HG03442 (cell line): ENCODE measurements around the gene PSEN1.
A peak's percentile ranks its signal among the peaks of the same experiment; 100 is the strongest.

Source experiments
- ATAC-seq: cut with Tn5 transposase; IDR thresholded peaks from one replicate; pipeline ENCODE4 v1.9.1; 2021; ENCODE audit warnings: mild to moderate bottlenecking, moderate library complexity; ENCODE audit not compliant: unreplicated experiment

Gene PSEN1

GRCh38 chr14:73211251-73212040, 75.1 kb downstream of the PSEN1 start:
- no peak for ATAC-seq

DNA sequence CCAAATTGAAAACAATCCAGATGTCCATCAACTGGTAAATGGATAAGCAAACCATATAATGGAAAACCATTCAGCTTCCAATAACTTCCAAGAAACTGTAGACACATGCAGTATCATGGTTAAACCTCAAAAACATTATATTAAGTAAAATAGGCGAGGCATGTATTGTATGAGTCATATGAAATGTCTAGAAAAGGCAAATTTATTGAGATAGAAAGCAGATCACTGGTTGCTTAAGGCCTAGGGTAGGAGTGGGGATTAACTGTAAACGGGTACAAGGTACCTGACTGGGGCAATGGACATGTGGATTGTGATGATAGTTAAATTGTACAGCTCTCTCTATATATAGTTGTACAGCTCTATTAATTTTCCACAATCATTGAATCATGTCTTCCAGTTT, 79.7 kb downstream of the PSEN1 start:
- ATAC-seq, result no peak

GRCh38 chr14:73217411-73217810, 81.1 kb downstream of the PSEN1 start:
- no peak for ATAC-seq

DNA sequence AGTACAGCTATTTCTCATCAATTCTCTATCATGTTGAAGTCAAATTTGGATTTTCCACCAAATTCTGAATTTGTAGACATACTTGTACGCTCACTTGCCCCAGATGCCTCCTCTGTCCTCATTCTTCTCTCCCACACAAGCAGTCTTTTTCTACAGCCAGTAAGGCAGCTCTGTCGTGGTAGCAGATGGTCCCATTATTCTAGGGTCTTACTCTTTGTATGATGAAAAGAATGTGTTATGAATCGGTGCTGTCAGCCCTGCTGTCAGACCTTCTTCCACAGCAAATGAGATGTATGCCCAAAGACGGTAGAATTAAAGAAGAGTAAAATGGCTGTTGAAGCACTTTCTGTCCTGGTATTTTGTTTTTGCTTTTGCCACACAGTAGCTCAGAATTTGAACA, 83.8 kb downstream of the PSEN1 start:
- no peak for ATAC-seq

DNA sequence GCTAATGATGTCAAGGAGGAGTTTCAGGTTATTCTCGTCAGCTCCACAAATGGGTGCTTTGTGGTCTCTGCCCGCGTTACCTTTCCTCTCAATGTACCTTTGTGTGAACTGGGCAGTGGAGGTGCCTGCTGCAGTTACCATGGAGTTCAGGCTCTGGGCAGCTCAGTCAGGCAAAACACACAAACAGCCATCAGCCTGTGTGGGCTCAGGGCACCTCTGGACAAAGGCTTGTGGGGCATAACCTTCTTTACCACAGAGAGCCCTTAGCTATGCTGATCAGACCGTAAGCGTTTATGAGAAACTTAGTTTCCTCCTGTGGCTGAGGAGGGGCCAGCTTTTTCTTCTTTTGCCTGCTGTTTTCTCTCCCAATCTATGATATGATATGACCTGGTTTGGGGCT, 84.3 kb downstream of the PSEN1 start:
- ATAC-seq, result no peak

GRCh38 chr14:73221945-73222344, 85.6 kb downstream of the PSEN1 start:
- no peak for ATAC-seq

GRCh38 chr14:73223049-73223448, 86.7 kb downstream of the PSEN1 start:
- ATAC-seq, result peak; percentile 68

GRCh38 chr14:73225496-73225895, 89.2 kb downstream of the PSEN1 start:
- ATAC-seq, result no peak

DNA sequence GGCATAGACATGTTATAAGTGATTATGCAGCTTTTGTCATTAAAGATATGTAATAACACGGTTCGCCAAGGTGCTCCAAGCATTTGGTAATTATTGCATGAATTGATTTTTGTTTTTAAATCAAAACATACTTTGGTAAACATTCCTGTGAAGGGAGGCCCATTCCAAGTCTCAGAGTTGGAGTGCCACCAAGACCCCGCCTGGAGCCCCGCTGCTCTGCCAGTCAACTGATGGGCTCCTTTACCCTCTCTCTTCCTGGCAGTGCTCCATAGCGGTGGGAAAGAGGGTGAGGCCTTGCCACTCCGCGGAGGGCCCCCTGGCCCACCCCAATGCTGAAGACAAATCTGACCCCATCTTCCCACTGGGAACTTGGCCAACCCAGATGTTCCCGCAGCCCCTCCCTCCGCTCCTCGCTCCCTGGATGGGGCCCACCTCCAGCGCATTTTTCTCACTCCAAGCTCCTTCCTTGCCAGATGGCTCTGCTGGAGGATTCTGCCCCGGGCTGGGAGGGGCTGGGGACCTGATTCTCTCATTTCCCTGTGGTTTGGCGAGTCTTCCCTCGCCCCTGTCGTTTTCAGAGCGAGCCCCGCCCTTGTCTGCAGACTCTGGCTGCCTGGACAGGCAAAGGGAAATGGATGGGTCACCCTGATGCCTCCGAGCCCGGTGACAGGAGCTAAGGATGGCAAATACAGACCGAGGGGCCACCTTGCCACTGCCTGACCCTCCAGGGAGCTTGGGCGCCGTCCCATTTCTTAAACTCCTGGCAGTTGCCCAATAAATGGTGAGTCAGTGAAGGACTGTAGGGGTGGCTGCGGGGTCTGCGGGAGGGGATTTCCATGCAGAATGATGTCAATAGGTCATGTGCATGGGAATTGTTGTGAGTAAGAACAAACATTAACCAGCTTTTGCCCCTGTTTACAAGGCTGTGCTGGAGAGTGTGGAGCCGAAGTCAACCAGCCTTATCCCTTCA, 91.8 kb downstream of the PSEN1 start:
- no peak for ATAC-seq

- no peak for ATAC-seq
Observed at GRCh38 chr14:73230051-73230450, 93.7 kb downstream of the PSEN1 start.

GRCh38 chr14:73231981-73232851, 95.9 kb downstream of the PSEN1 start:
- ATAC-seq, result no peak

DNA sequence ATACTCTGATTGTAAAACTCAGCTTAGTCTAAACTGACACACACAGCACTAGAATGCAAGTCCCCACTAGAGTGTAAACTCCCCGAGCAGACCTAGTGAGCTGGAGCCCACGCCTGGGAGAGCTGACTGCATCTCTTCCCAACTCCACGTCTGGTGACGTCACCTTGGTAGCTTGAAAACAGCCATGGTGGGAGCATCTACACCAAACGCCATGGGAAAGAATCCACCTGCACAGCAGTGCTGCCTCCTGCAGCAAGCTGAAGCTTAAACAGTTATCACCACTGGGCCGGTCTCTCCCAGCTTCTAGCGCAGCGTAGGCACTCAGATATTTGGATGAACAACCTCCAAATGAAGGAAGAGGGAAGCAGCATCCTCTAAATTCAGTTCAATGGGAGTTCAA, 96.7 kb downstream of the PSEN1 start:
- ATAC-seq, result no peak

GRCh38 chr14:73233564-73233963, 97.3 kb downstream of the PSEN1 start:
- ATAC-seq, result no peak

GRCh38 chr14:73234029-73234428, 97.7 kb downstream of the PSEN1 start:
- ATAC-seq, result no peak

DNA sequence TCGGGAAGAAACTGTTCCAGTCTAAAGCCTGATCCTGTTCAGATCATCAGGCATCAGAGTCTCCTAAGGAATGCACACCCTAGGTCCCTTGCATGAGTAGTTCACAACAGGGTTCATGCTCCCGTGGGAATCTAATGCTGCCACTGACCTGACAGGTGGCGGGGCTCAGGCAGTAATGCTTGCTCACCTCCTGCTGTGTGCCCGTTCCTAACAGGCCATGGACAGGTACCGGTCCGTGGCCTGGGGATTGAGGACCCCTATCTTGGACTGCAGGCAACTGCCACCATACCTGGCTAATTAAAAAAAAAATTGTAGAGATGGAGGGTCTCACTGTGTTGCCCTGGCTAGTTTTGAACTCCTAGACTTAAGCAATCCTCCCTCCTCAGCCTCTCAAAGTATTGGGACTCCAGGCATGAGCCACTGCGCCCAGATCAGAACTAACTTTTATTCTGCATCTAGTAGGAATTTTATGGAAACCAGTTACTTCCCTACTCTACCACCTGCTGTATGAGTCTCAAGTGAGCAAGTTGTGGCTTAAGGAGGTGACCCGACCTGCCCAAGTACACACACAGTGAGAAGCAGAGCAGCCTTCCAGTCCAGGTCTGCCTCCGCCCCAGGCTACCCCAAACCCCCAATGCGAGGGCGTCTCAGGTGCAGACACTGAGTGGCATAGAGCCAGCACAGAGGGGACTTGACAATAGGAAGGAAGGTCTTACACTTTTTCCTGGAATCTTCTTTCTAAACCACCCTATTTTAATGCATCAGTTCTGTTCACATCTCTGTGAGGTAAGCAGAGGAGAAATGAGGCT, 98.5 kb downstream of the PSEN1 start:
- ATAC-seq, result no peak

- ATAC-seq, result no peak
Observed at GRCh38 chr14:73235531-73236155, 99.3 kb downstream of the PSEN1 start.

DNA sequence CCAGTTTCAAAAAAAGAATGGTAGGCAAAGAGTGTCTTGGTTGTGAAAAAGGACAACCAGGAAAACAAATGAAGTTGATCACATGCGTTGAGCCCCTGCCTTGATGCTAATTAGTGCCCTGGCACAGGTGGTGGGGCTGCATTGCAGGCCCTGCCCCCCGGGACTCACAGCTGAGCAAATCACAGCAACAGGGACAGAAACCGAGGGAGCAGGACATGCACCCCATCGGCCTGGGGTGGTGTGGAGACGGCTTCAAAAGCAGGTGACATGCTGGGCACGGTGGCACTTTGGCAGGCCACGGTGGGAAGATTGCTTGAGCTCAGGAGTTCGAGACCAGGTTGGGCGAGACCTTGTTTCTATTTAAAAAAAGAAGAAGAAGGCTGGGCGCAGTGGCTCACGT, 99.8 kb downstream of the PSEN1 start:
- ATAC-seq, result no peak

DNA sequence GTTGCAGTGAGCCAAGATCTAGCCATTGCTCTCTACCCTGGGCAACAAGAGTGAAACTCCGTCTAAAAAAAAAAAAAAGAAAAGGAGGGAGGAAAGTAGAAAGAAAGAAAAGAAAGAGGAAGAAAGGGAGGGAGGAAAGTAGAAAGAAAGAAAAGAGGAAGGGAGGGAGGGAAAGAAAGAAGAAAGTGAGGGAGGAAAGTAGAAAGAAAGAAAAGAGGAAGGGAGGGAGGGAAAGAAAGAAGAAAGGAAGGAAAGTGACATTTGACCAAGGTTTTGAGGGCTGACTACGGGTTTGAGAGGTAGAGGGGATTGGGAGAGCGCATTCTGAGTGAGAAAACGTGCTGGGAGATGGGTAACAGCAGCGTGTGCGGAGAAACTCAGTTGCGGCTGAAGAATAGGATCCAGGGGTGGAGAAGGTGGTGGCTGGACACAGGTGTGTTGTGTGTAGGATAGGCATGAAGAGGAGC, 100.5 kb downstream of the PSEN1 start:
- ATAC-seq, result no peak

DNA sequence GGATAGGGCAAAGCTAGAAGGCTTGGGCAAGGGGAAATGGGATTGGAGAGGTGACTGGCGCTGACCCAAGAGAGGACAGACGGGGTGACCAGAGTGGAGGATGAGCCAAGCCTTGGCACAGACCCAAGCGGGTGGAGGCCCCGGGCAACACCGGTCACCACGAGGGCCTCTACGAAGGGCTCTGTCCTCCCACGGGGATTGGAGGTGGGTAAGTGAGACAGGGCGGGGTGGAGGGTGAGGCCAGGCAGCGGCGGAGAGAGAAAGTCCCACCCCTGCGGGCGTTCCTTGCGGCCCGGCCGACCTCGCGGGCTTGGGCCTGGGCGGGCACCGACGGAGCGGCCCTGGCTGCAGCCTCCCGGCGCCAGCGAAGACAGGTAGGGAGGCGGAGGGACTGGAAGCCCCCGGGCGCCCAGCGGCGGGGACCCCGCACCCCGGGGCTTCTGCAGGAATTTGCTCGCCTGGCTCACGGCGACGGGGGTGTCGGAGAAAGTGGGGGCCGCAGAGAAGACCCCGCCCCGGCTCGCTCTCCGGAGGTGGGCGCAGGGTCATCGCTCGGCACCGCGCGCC, 101.0 kb downstream of the PSEN1 start, which contains the start of gene PAPLN:
PAPLN (plus strand) TSS at position 288 of the 567 bp plus-strand sequence. CDS start 2,273 bp downstream, outside the sequence.
- no peak for ATAC-seq
